Measurements from ENCODE around the gene ALG2. TPM values are rescaled to one million over a fixed set of nuclear protein-coding genes. Genes with fewer than 3 reads are reported as not detected.
"Not testable (repeated sequence)": the region's sequence is repeated elsewhere in the genome, so short reads cannot be mapped to it uniquely, and the experiment has no call there.

ALG2 gene
- total RNA-seq, 1 donor from 2014 or later: 25.0 TPM

GRCh38 chr9:99238331-99238730 is 16.6 kb upstream of the ALG2 start:
- Mint-ChIP-seq H3K4me1 (no peaks in the 10 kb centered on the region), H3K9me3 (no peaks in the 10 kb centered on the region), H3K36me3 (no peaks in the 10 kb centered on the region), H3K27me3 (ENCODE audit: insufficient read depth, low read depth) (no peaks in the 10 kb centered on the region), H3K4me3 (no peak overlapping the region), H3K27ac (no peak overlapping the region)
- no peak overlapping the region for H2AFZ ChIP-seq (replicated peaks)
- H3K9ac ChIP-seq: no peak overlapping the region
- no peak overlapping the region for H3K4me2 ChIP-seq
- DNase-seq (ENCODE audit: low spot score): no peak
- no peak for TF ChIP-seq EZH2 (IDR thresholded peaks at IDR 0.05)
- no peak for TF ChIP-seq CTCF (IDR thresholded peaks at IDR 0.05)
- TF ChIP-seq EZH2phosphoT487 (IDR thresholded peaks at IDR 0.05): no peak
- H3K79me2 ChIP-seq (ENCODE audit: low read depth): no peaks in the 10 kb centered on the region
- no peak overlapping the region for H3K27ac ChIP-seq
- no peaks in the 10 kb centered on the region for H3K27me3 ChIP-seq
- H3K36me3 ChIP-seq: no peaks in the 10 kb centered on the region
- H3K4me3 ChIP-seq: no peak overlapping the region
- H3K4me1 ChIP-seq: peaks cover 12% of the 10 kb centered on the region
- no peaks in the 10 kb centered on the region for H4K20me1 ChIP-seq (ENCODE audit: low read depth)
- H3F3A ChIP-seq (ENCODE audit: low read depth): peaks cover 7% of the 10 kb centered on the region
- H3K9me3 ChIP-seq (ENCODE audit: low read depth): no peaks in the 10 kb centered on the region

- H2AFZ ChIP-seq (replicated peaks); H3K9me3 Mint-ChIP-seq; DNase-seq (ENCODE audit: low spot score); H3K36me3 Mint-ChIP-seq; H3K27me3 ChIP-seq; H3K4me1 Mint-ChIP-seq; H3K27ac Mint-ChIP-seq; H3K36me3 ChIP-seq; H3K27me3 Mint-ChIP-seq (ENCODE audit: insufficient read depth, low read depth); H3K4me3 ChIP-seq; H3K4me3 Mint-ChIP-seq; H3K4me2 ChIP-seq; H3K9me3 ChIP-seq (ENCODE audit: low read depth); H3K9ac ChIP-seq; H3K27ac ChIP-seq; H4K20me1 ChIP-seq (ENCODE audit: low read depth); H3K79me2 ChIP-seq (ENCODE audit: low read depth); H3F3A ChIP-seq (ENCODE audit: low read depth): not testable (repeated sequence)
- peaks cover 12% of the 10 kb centered on the region for H3K4me1 ChIP-seq
These were observed 16.1 kb upstream of the ALG2 start for GRCh38 chr9:99237849-99238248.

DNA sequence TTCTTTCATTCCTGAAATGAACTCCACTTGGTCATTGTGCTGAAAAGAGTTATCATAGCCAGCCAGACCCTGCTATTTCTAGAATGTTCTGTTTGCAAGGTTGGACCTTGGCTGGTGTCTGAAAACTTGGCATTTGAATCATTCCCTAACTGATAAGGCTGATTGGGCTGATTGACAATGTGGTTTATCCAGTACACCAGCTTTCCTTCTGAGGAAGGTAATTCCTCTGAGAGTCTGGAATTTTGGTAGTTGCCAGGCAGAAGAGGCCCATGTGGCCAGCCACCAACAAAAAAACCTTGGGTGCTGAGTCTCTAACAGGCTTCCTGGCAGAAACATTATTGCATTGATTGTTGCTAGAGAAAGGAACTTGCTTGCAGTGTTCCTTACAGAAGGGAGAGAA is 15.6 kb upstream of the ALG2 start:
- Histone ChIP-seq H3K79me2 (ENCODE audit: low read depth) (no peaks in the 10 kb centered on the region), H4K20me1 (ENCODE audit: low read depth) (no peaks in the 10 kb centered on the region), H3K9me3 (ENCODE audit: low read depth) (no peaks in the 10 kb centered on the region), H3K4me3 (no peak overlapping the region), H3F3A (ENCODE audit: low read depth) (peaks cover 7% of the 10 kb centered on the region), H3K4me2 (no peak overlapping the region), H3K27me3 (no peaks in the 10 kb centered on the region), H3K36me3 (no peaks in the 10 kb centered on the region), H3K27ac (no peak overlapping the region), H3K4me1 (peaks cover 12% of the 10 kb centered on the region), H3K9ac (no peak overlapping the region), H2AFZ (replicated peaks) (no peak overlapping the region)
- no peak for DNase-seq (ENCODE audit: low spot score)
- TF ChIP-seq CTCF (IDR thresholded peaks at IDR 0.05) (no peak), EZH2 (IDR thresholded peaks at IDR 0.05) (no peak), EZH2phosphoT487 (IDR thresholded peaks at IDR 0.05) (no peak)
- H3K36me3 Mint-ChIP-seq: peaks cover 3% of the 10 kb centered on the region
- H3K27ac Mint-ChIP-seq: no peak overlapping the region
- H3K9me3 Mint-ChIP-seq: no peaks in the 10 kb centered on the region
- no peak overlapping the region for H3K4me3 Mint-ChIP-seq
- H3K27me3 Mint-ChIP-seq (ENCODE audit: insufficient read depth, low read depth): no peaks in the 10 kb centered on the region
- no peaks in the 10 kb centered on the region for H3K4me1 Mint-ChIP-seq

- Histone ChIP-seq H3F3A (ENCODE audit: low read depth) (peaks cover 7% of the 10 kb centered on the region), H3K9ac (no peak overlapping the region)
- no peaks in the 10 kb centered on the region for H3K27me3 Mint-ChIP-seq (ENCODE audit: insufficient read depth, low read depth)
These were observed 14.3 kb upstream of the ALG2 start for GRCh38 chr9:99235926-99236634.

More at GRCh38 chr9:99235926-99236634, 14.3 kb upstream of the ALG2 start:
- H3K79me2 ChIP-seq (ENCODE audit: low read depth): no peaks in the 10 kb centered on the region
- TF ChIP-seq CTCF (IDR thresholded peaks at IDR 0.05) (no peak), EZH2 (IDR thresholded peaks at IDR 0.05) (no peak), EZH2phosphoT487 (IDR thresholded peaks at IDR 0.05) (no peak)
- Mint-ChIP-seq H3K4me1 (no peaks in the 10 kb centered on the region), H3K27ac (no peak overlapping the region), H3K9me3 (no peaks in the 10 kb centered on the region), H3K4me3 (no peak overlapping the region), H3K36me3 (peaks cover 3% of the 10 kb centered on the region)
- no peaks in the 10 kb centered on the region for H3K9me3 ChIP-seq (ENCODE audit: low read depth)
- H4K20me1 ChIP-seq (ENCODE audit: low read depth): no peaks in the 10 kb centered on the region
- no peaks in the 10 kb centered on the region for H3K36me3 ChIP-seq
- no peak overlapping the region for H2AFZ ChIP-seq (replicated peaks)
- no peaks in the 10 kb centered on the region for H3K27me3 ChIP-seq
- no peak overlapping the region for H3K4me3 ChIP-seq
- no peak overlapping the region for H3K27ac ChIP-seq
- peaks cover 12% of the 10 kb centered on the region for H3K4me1 ChIP-seq
- no peak for DNase-seq (ENCODE audit: low spot score)
- no peak overlapping the region for H3K4me2 ChIP-seq
